ENCODE results near the gene NPTXR. TPM values are rescaled to one million over a fixed set of nuclear protein-coding genes. Genes with fewer than 3 reads are reported as not detected.

NPTXR gene
- total and polyA plus RNA-seq, 10 of the 15 experiments (the other 5 are each of a cell fraction or from before 2014, with no cell fraction given): 0.02 to 0.38 (median 0.07) TPM; not detected in 2

DNA sequence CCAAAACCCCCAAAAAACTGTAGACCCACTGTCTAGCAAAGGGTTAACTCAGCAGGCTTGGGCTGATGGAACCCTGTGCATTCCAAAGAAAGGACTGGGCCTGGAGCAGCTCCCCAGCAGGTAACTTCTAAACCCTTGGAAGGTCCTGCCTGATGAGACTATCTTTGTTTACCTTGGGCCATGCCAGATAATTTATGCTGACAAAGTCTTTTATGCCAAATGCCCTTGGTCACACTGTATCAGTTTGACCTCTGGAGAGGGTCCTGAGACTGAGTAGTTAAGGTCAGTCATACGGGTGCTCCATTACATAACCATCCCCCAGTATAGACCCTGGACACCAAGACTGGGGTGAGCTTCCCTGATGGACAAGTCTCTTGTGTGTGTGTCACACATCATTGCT is 28.0 kb downstream of the NPTXR start:
- no peak for FAIRE-seq
- ChIA-PET POLR2A (no interaction called here), SMC1A (ENCODE audit: uncharacterized antibody, unreplicated experiment) (no interaction called here), CTCF (no interaction called here), RAD21 (ENCODE audit: unreplicated experiment) (no interaction called here)
- no TSS peak for BruUV-seq (replicated peaks)
- no peak overlapping the region for H3K4me3 ChIP-seq
- H3K4me2 ChIP-seq (ENCODE audit: control insufficient read depth, insufficient read depth): no peak overlapping the region
- no peak for ATAC-seq
- no peaks in the 10 kb centered on the region for H3K9me3 ChIP-seq (replicated peaks; ENCODE audit: control insufficient read depth, insufficient read depth, low read length)
- 6% methylated on average over 1 of the region's 1 CpG for WGBS (ENCODE audit: insufficient coverage, insufficient replicate concordance, low lambda C conversion rate, missing lambda C conversion rate)
- no peak overlapping the region for H3K9ac ChIP-seq (ENCODE audit: control insufficient read depth, insufficient read depth, low read length)
- no peaks in the 10 kb centered on the region for H3K36me3 ChIP-seq (ENCODE audit: control insufficient read depth in 2 of 2, insufficient read depth in 2 of 2, low read length in 1 of 2)
- intact Hi-C loops (cut with micrococcal nuclease; ENCODE audit: unreplicated experiment) (no loop called here), in situ Hi-C loops (cut with MboI) (no loop called here)
- no peak for DNase-seq (ENCODE audit: low read depth, low spot score)
- H3K4me1 ChIP-seq (ENCODE audit: control insufficient read depth, insufficient read depth, low read length): no peaks in the 10 kb centered on the region
- no peak overlapping the region for H2AFZ ChIP-seq (ENCODE audit: control insufficient read depth, low read depth, low read length)
- H4K20me1 ChIP-seq (ENCODE audit: control insufficient read depth, insufficient read depth): no peaks in the 10 kb centered on the region
- H3K79me2 ChIP-seq (ENCODE audit: control insufficient read depth, insufficient read depth, low read length): no peaks in the 10 kb centered on the region
- peaks cover 1 to 2% of the 10 kb centered on the region in 2 experiments for H3K27me3 ChIP-seq (replicated peaks in 1 of 2; ENCODE audit: control insufficient read depth in 2 of 2, insufficient read depth in 2 of 2, low read length in 1 of 2)
- H3K27ac ChIP-seq (ENCODE audit: control insufficient read depth, insufficient read depth): no peak overlapping the region
- TF ChIP-seq ZNF217 (IDR thresholded peaks at IDR 0.05): no peak
- TF ChIP-seq ATF7 (IDR thresholded peaks at IDR 0.05; ENCODE audit: low read depth): no peak
- TF ChIP-seq KAT2A (conservative IDR thresholded peaks at IDR 0.05; ENCODE audit: control insufficient read depth, low read depth, low read length): no peak
- TF ChIP-seq MYC (IDR thresholded peaks at IDR 0.05; ENCODE audit: insufficient read depth, insufficient read length, insufficient replicate concordance, low read length, severe bottlenecking): no peak
- TF ChIP-seq RCOR1 (conservative IDR thresholded peaks at IDR 0.05; ENCODE audit: low read depth, low read length): no peak
- no peak for TF ChIP-seq NRF1 (conservative IDR thresholded peaks at IDR 0.05; ENCODE audit: low read depth, low read length)
- TF ChIP-seq MTA3 (IDR thresholded peaks at IDR 0.05; ENCODE audit: borderline replicate concordance, low read length): no peak
- TF ChIP-seq, protein P1, sequence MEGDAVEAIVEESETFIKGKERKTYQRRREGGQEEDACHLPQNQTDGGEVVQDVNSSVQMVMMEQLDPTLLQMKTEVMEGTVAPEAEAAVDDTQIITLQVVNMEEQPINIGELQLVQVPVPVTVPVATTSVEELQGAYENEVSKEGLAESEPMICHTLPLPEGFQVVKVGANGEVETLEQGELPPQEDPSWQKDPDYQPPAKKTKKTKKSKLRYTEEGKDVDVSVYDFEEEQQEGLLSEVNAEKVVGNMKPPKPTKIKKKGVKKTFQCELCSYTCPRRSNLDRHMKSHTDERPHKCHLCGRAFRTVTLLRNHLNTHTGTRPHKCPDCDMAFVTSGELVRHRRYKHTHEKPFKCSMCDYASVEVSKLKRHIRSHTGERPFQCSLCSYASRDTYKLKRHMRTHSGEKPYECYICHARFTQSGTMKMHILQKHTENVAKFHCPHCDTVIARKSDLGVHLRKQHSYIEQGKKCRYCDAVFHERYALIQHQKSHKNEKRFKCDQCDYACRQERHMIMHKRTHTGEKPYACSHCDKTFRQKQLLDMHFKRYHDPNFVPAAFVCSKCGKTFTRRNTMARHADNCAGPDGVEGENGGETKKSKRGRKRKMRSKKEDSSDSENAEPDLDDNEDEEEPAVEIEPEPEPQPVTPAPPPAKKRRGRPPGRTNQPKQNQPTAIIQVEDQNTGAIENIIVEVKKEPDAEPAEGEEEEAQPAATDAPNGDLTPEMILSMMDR (IDR thresholded peaks at IDR 0.05 in 2 of 3, conservative IDR thresholded peaks at IDR 0.05 in 1 of 3; ENCODE audit: control insufficient read depth in 2 of 3, extremely low read depth in 1 of 3, insufficient read depth in 1 of 3, low read depth in 3 of 3, low read length in 3 of 3): no peak
- no peak for TF ChIP-seq MTA2 (IDR thresholded peaks at IDR 0.05; ENCODE audit: low read depth)
- TF ChIP-seq NFYB (IDR thresholded peaks at IDR 0.05; ENCODE audit: insufficient read depth, low read depth, low read length): no peak
- TF ChIP-seq ESRRA (IDR thresholded peaks at IDR 0.05; ENCODE audit: low read length): no peak
- TF ChIP-seq GATAD2B (conservative IDR thresholded peaks at IDR 0.05; ENCODE audit: low read depth): no peak

Measured in GM12878 (cell line).